IMR-90 (cell line): Measurements from ENCODE around the gene SAP30BP. TPM values are rescaled to one million over a fixed set of nuclear protein-coding genes. Genes with fewer than 3 reads are reported as not detected.

Experiments
- ATAC-seq: fragments of 200-7000 bp; cut with Tn5 transposase; 2 replicates; pipeline ENCODE4 v1.9.1; 2020; ENCODE audit warnings: low read depth, mild to moderate bottlenecking, moderate library complexity
- BruUV-seq: library from RNA; stranded (reverse); fragments of 400-500 nt; replicated peaks from 2 replicates; lab custom pipeline; 2021; lab: Mats Ljungman, UMichigan
- CTCF ChIA-PET: fragments of 300-600 bp; formaldehyde crosslinking; extraction: SDS; loops from one replicate; lab custom pipeline; 2021; ENCODE audit warnings: antibody characterized with exemption; lab: Yijun Ruan, JAX
- POLR2A ChIA-PET: fragments of 300-600 bp; sonication (Branson Sonifier 250); formaldehyde crosslinking; loops from one replicate; lab custom pipeline; 2022; ENCODE audit warnings: antibody characterized with exemption; ENCODE audit not compliant: unreplicated experiment; lab: Charles Lee
- DNase-seq: peaks from one replicate; pipeline ENCODE4 v3.0.0; 2013
- H2AFZ ChIP-seq: replicated peaks from 2 replicates; pipeline ENCODE3; 2013; ENCODE audit warnings: low read length, mild to moderate bottlenecking; ENCODE audit not compliant: poor library complexity
- H2AK5ac ChIP-seq: 2 replicates; pipeline ENCODE4 v1.6.1; 2013; ENCODE audit warnings: low read depth, low read length, inconsistent platforms
- H2AK9ac ChIP-seq: replicated peaks from 2 replicates; pipeline ENCODE3; 2013; ENCODE audit warnings: mild to moderate bottlenecking, low read depth, low read length, moderate library complexity; ENCODE audit not compliant: poor library complexity
- H2BK120ac ChIP-seq: 2 replicates; pipeline ENCODE4 v1.6.1; 2013; ENCODE audit warnings: low read depth, low read length, inconsistent platforms
- H2BK15ac ChIP-seq: 3 replicates; pipeline ENCODE4 v1.6.1; 2013; ENCODE audit warnings: low read depth, low read length, inconsistent platforms
- H2BK20ac ChIP-seq: 2 replicates; pipeline ENCODE4 v1.6.1; 2013; ENCODE audit warnings: low read depth, mild to moderate bottlenecking, inconsistent platforms, low read length, moderate library complexity
- H2BK5ac ChIP-seq: 2 replicates; pipeline ENCODE4 v1.6.1; 2013; ENCODE audit warnings: mild to moderate bottlenecking, low read depth, low read length, inconsistent platforms; ENCODE audit not compliant: poor library complexity, severe bottlenecking
- H3K14ac ChIP-seq: replicated peaks from 2 replicates; pipeline ENCODE4 v1.6.1; 2013; ENCODE audit warnings: low read depth, low read length, inconsistent platforms
- H3K18ac ChIP-seq: 2 replicates; pipeline ENCODE4 v1.6.1; 2013; ENCODE audit warnings: low read depth, low read length, control low read depth
- H3K23ac ChIP-seq: 2 replicates; pipeline ENCODE4 v1.6.1; 2013; ENCODE audit warnings: low read depth, low read length, inconsistent platforms
- H3K27ac ChIP-seq: 2 replicates; pipeline ENCODE4 v1.5.1; 2013; ENCODE audit warnings: mild to moderate bottlenecking, control low read depth, low read length; ENCODE audit not compliant: insufficient read depth
- H3K27me3 ChIP-seq: 2 replicates; pipeline ENCODE4 v1.6.1; 2013; ENCODE audit warnings: low read length; ENCODE audit not compliant: control insufficient read depth, insufficient read depth
- H3K36me3 ChIP-seq: 2 replicates; pipeline ENCODE4 v1.6.1; 2013; ENCODE audit warnings: low read length, mixed read lengths; ENCODE audit not compliant: control insufficient read depth, insufficient read depth
- H3K4ac ChIP-seq: 2 replicates; pipeline ENCODE4 v1.6.1; 2013; ENCODE audit warnings: low read depth, low read length, inconsistent platforms
- H3K4me1 ChIP-seq: 2 replicates; pipeline ENCODE4 v1.6.1; 2013; ENCODE audit warnings: low read length, mixed read lengths; ENCODE audit not compliant: control insufficient read depth, insufficient read depth
- H3K4me2 ChIP-seq: 2 replicates; pipeline ENCODE4 v1.6.1; 2013; ENCODE audit warnings: low read depth, mild to moderate bottlenecking, control low read depth, low read length, moderate library complexity
- H3K4me3 ChIP-seq: 2 replicates; pipeline ENCODE4 v1.5.1; 2013; ENCODE audit warnings: low read depth, mild to moderate bottlenecking, control low read depth, low read length, moderate library complexity; ENCODE audit not compliant: insufficient read depth
- H3K56ac ChIP-seq: 2 replicates; pipeline ENCODE4 v1.6.1; 2013; ENCODE audit warnings: low read length, inconsistent platforms; ENCODE audit not compliant: insufficient read depth; ENCODE audit errors: extremely low read depth
- H3K79me1 ChIP-seq, 2 experiments: 2 replicates each; pipeline ENCODE4 v1.6.1; 2013; ENCODE audit warnings: low read length in 2 of 2, inconsistent platforms in 1 of 2, low read depth in 1 of 2
- H3K9ac ChIP-seq: 2 replicates; pipeline ENCODE4 v1.6.1; 2013; ENCODE audit warnings: low read depth, low read length, control low read depth
- H3K9me1 ChIP-seq: 2 replicates; pipeline ENCODE4 v1.6.1; 2013; ENCODE audit warnings: low read length, inconsistent platforms; ENCODE audit not compliant: insufficient read depth
- H3K9me3 ChIP-seq: 2 replicates; pipeline ENCODE4 v1.6.1; 2013; ENCODE audit warnings: low read length; ENCODE audit not compliant: control insufficient read depth, insufficient read depth
- H4K20me1 ChIP-seq: 2 replicates; pipeline ENCODE4 v1.6.1; 2013; ENCODE audit warnings: low read length, inconsistent platforms; ENCODE audit not compliant: insufficient read depth
- H4K5ac ChIP-seq: 2 replicates; pipeline ENCODE4 v1.6.1; 2013; ENCODE audit warnings: mild to moderate bottlenecking, low read depth, low read length, control low read depth
- H4K8ac ChIP-seq, 2 experiments: 2 replicates each; pipeline ENCODE4 v1.6.1; 2013; ENCODE audit warnings: low read depth in 2 of 2, low read length in 2 of 2, control low read depth in 1 of 2, inconsistent platforms in 1 of 2
- H4K91ac ChIP-seq: 2 replicates; pipeline ENCODE4 v1.6.1; 2013; ENCODE audit warnings: low read depth, low read length, inconsistent platforms; ENCODE audit not compliant: insufficient read depth
- BHLHE40 ChIP-seq: fragments of 150-350 bp; IDR thresholded peaks from 2 replicates; pipeline ENCODE4 v1.6.1; 2016; ENCODE audit warnings: mild to moderate bottlenecking, low read depth, low read length
- CEBPB ChIP-seq: IDR thresholded peaks from 2 replicates; pipeline ENCODE4 v1.6.1; 2012; ENCODE audit warnings: low read depth, low read length, improper control_type of control experiment
- CTCF ChIP-seq: conservative IDR thresholded peaks from 2 replicates; pipeline ENCODE4 v1.5.1; 2012; ENCODE audit warnings: mild to moderate bottlenecking, low read depth, low read length, improper control_type of control experiment
- ELK1 ChIP-seq: fragments of 150-350 bp; IDR thresholded peaks from 2 replicates; pipeline ENCODE4 v1.6.1; 2016; ENCODE audit warnings: low read depth, mild to moderate bottlenecking, low read length, moderate library complexity, borderline replicate concordance
- FOS ChIP-seq: fragments of 150-350 bp; IDR thresholded peaks from 2 replicates; pipeline ENCODE4 v1.6.1; 2016; ENCODE audit warnings: low read depth, low read length
- MAFK ChIP-seq: IDR thresholded peaks from 2 replicates; pipeline ENCODE4 v1.6.1; 2012; ENCODE audit warnings: low read depth, low read length, improper control_type of control experiment
- MAZ ChIP-seq: IDR thresholded peaks from 2 replicates; pipeline ENCODE4 v1.6.1; 2012; ENCODE audit warnings: low read depth, mild to moderate bottlenecking, low read length, improper control_type of control experiment, moderate library complexity, borderline replicate concordance
- MXI1 ChIP-seq: IDR thresholded peaks from 2 replicates; pipeline ENCODE4 v1.6.1; 2012; ENCODE audit warnings: low read depth, mild to moderate bottlenecking, low read length, moderate library complexity, borderline replicate concordance
- NFE2L2 ChIP-seq: fragments of 150-350 bp; IDR thresholded peaks from 2 replicates; pipeline ENCODE4 v1.6.1; 2016; ENCODE audit warnings: low read depth, mild to moderate bottlenecking, low read length
- RAD21 ChIP-seq: IDR thresholded peaks from 2 replicates; pipeline ENCODE4 v1.6.1; 2012; ENCODE audit warnings: low read length, improper control_type of control experiment
- RCOR1 ChIP-seq: IDR thresholded peaks from 2 replicates; pipeline ENCODE4 v1.6.1; 2012; ENCODE audit warnings: mild to moderate bottlenecking, low read length, improper control_type of control experiment; ENCODE audit not compliant: insufficient replicate concordance
- RFX5 ChIP-seq: IDR thresholded peaks from 2 replicates; pipeline ENCODE4 v1.8.0; 2012; ENCODE audit warnings: low read depth, mild to moderate bottlenecking, low read length, moderate library complexity
- SMC3 ChIP-seq: fragments of 150-350 bp; IDR thresholded peaks from 2 replicates; pipeline ENCODE4 v1.6.1; 2016; ENCODE audit warnings: low read depth, mild to moderate bottlenecking, antibody characterized with exemption, low read length, moderate library complexity
- WGBS, 2 experiments: methylation state at CpG; one replicate each; pipeline versions ENCODE4 v1.1.5 to v1.1.7; 2013; ENCODE audit warnings: missing lambda C conversion rate in 2 of 2; ENCODE audit not compliant: insufficient read length in 1 of 2; ENCODE audit errors: extremely low coverage in 2 of 2; 5-methylcytosine and 5-hydroxymethylcytosine counted together
- dilution Hi-C: fragments of 300-500 bp; cut with HindIII; formaldehyde crosslinking; loops from one replicate; pipeline ENCODE4 v1.14.3; 2018; ENCODE audit warnings: low sequenced_read_pairs; ENCODE audit not compliant: unreplicated experiment
- in situ Hi-C: fragments of 300-500 bp; cut with MboI; formaldehyde crosslinking; loops from 3 replicates; pipeline ENCODE4 v1.14.3; 2019; ENCODE audit warnings: low sequenced_read_pairs, inconsistent platforms, mixed read lengths
- intact Hi-C: fragments of 100-400 bp; cut with micrococcal nuclease; formaldehyde crosslinking; loops from 2 replicates; pipeline ENCODE4 v1.10.0; 2022
- polyA plus RNA-seq, 3 experiments: library from polyadenylated mRNA; depleted of rRNA; stranded (reverse); fragments of >200 nt; gene quantifications; 2 replicates each; pipeline ENCODE4 v1.2.3, GENCODE V29; 2012; ENCODE audit warnings: low replicate concordance in 1 of 3
- total RNA-seq: library from RNA; depleted of rRNA; stranded (reverse); fragments of >200 nt; gene quantifications from 2 replicates; pipeline ENCODE4 v1.2.3, GENCODE V29; 2012

Gene SAP30BP
- total and polyA plus RNA-seq, 2 of the 4 experiments (the other 2 are of a cell fraction): 70.4 to 139 TPM

- peak within 1 kb of the TSS; percentile 78 for H2AFZ ChIP-seq
- peak; percentile 52 for ATAC-seq
- peak within 1 kb of the TSS; percentile 13; the same call in 1 of the 2 replicates for H3K4me3 ChIP-seq
- H3K23ac ChIP-seq: peak within 1 kb of the TSS; percentile 51; the same call in 1 of the 2 replicates
- DNase-seq: no peak
- H2BK20ac ChIP-seq: no peak within 1 kb of the TSS
- TF ChIP-seq BHLHE40 (no peak), NFE2L2 (no peak), RFX5 (no peak), RCOR1 (no peak), FOS (no peak), RAD21 (no peak), ELK1 (no peak), CTCF (no peak), SMC3 (no peak), MAFK (no peak), MXI1 (no peak), MAZ (no peak), CEBPB (no peak)
- H3K14ac ChIP-seq: no peak within 1 kb of the TSS
- dilution Hi-C loops (no loop called here), intact Hi-C loops (no loop called here), in situ Hi-C loops (no loop called here)
- no peak within 1 kb of the TSS for H3K4ac ChIP-seq
- ChIA-PET POLR2A (no interaction called here), CTCF (no interaction called here)
- no peaks in the 10 kb centered on the region for H3K79me1 ChIP-seq
- H2BK5ac ChIP-seq: no peak within 1 kb of the TSS
- H2BK15ac ChIP-seq: no peak within 1 kb of the TSS
- 3% methylated on average over 7 of the region's 70 CpGs; no CpG with 5 or more reads in 1 of the 2 experiments for WGBS, 2 experiments
- no peak within 1 kb of the TSS for H3K27ac ChIP-seq
- no peak within 1 kb of the TSS for H2AK5ac ChIP-seq
- H3K9ac ChIP-seq: no peak within 1 kb of the TSS
- BruUV-seq: no TSS peak
- no peaks in the 10 kb centered on the region for H3K9me3 ChIP-seq
- no peaks in the 10 kb centered on the region for H3K9me1 ChIP-seq
- no peak within 1 kb of the TSS for H4K5ac ChIP-seq
- no peaks in the 10 kb centered on the region for H3K36me3 ChIP-seq
- no peak within 1 kb of the TSS for H3K56ac ChIP-seq
- peak within 1 kb of the TSS; percentile 24 for H2AK9ac ChIP-seq
- H3K18ac ChIP-seq: no peak within 1 kb of the TSS
- H2BK120ac ChIP-seq: no peak within 1 kb of the TSS
- H3K4me1 ChIP-seq: no peaks in the 10 kb centered on the region
- H4K8ac ChIP-seq: no peak within 1 kb of the TSS
- peaks cover 56% of the 10 kb centered on the region for H3K27me3 ChIP-seq
- no peak within 1 kb of the TSS for H4K91ac ChIP-seq
- H3K4me2 ChIP-seq: peak within 1 kb of the TSS; percentile 50; the same call in 1 of the 2 replicates
- H4K20me1 ChIP-seq: no peaks in the 10 kb centered on the region
Measured at GRCh38 chr17:75720656-75721462, 53.7 kb downstream of the SAP30BP start, which contains the start of gene ITGB4. Gene ITGB4 (plus strand): TSS chr17:75721459. CDS start chr17:75724704, 3,245 bp downstream.
